HepG2 (cell line): Measurements from ENCODE around the gene GPT2. TPM values are rescaled to one million over a fixed set of nuclear protein-coding genes. Genes with fewer than 3 reads are reported as not detected.

Experiments
- AKAP8 ChIP-seq: sonication (generic); formaldehyde crosslinking; IDR thresholded peaks from 2 replicates; pipeline ENCODE4 v1.5.1; 2020; ENCODE audit warnings: mild to moderate bottlenecking, missing genetic modification reagents
- CREM ChIP-seq, 2 experiments: sonication (generic) in 1 of 2; formaldehyde crosslinking in 1 of 2; IDR thresholded peaks; 2 replicates each; pipeline versions ENCODE4 v1.4.0 to v1.6.1; 2016 to 2020; ENCODE audit warnings: antibody characterized with exemption in 1 of 2, mild to moderate bottlenecking in 1 of 2, missing genetic modification reagents in 1 of 2
- FOXO1 ChIP-seq: sonication (generic); formaldehyde crosslinking; IDR thresholded peaks from 2 replicates; pipeline ENCODE4 v1.4.0; 2020; ENCODE audit warnings: missing genetic modification reagents
- GABPA ChIP-seq, 2 experiments: IDR thresholded peaks; 2 replicates each; pipeline ENCODE4 v1.6.1; 2011 to 2016; ENCODE audit warnings: low read depth in 2 of 2, low read length in 1 of 2, missing biosample characterization in 1 of 2, missing genetic modification characterization in 1 of 2
- GRHL1 ChIP-seq: sonication (generic); formaldehyde crosslinking; conservative IDR thresholded peaks from 2 replicates; pipeline ENCODE4 v1.8.0; 2022; ENCODE audit warnings: missing genetic modification reagents
- MAFG ChIP-seq: sonication (generic); formaldehyde crosslinking; IDR thresholded peaks from 2 replicates; pipeline ENCODE4 v1.5.1; 2020; ENCODE audit warnings: mild to moderate bottlenecking, missing genetic modification reagents
- MED13 ChIP-seq: sonication (generic); formaldehyde crosslinking; IDR thresholded peaks from 2 replicates; pipeline ENCODE4 v1.5.0; 2020; ENCODE audit warnings: missing genetic modification reagents
- NCOA5 ChIP-seq: sonication (generic); formaldehyde crosslinking; IDR thresholded peaks from 2 replicates; pipeline ENCODE4 v1.4.0; 2020; ENCODE audit warnings: missing genetic modification reagents
- PCBP1 ChIP-seq: fragments of 200-400 bp; formaldehyde crosslinking; IDR thresholded peaks from 2 replicates; pipeline ENCODE4 v1.6.1; 2017; ENCODE audit warnings: mild to moderate bottlenecking, low read depth, low read length, borderline replicate concordance
- PHF5A ChIP-seq: IDR thresholded peaks from one replicate; pipeline ENCODE4 v1.6.1; 2018; ENCODE audit warnings: low read depth, missing genetic modification reagents; ENCODE audit not compliant: unreplicated experiment
- SIN3B ChIP-seq: fragments of 150-350 bp; IDR thresholded peaks from 2 replicates; pipeline ENCODE4 v1.6.1; 2014; ENCODE audit warnings: low read length
- U2AF2 ChIP-seq: fragments of 200-400 bp; formaldehyde crosslinking; IDR thresholded peaks from 2 replicates; pipeline ENCODE4 v1.6.1; 2017; ENCODE audit warnings: low read depth, mild to moderate bottlenecking, low read length
- USF2 ChIP-seq, 2 experiments: sonication (generic) in 1 of 2; formaldehyde crosslinking in 1 of 2; IDR thresholded peaks; 2 replicates each; pipeline versions ENCODE4 v1.5.1 to v1.6.1; 2011 to 2020; ENCODE audit warnings: borderline replicate concordance in 1 of 2, low read depth in 1 of 2, low read length in 1 of 2, mild to moderate bottlenecking in 1 of 2, missing genetic modification reagents in 1 of 2, moderate library complexity in 1 of 2
- ZBTB2 ChIP-seq: sonication (generic); formaldehyde crosslinking; IDR thresholded peaks from 2 replicates; pipeline ENCODE4 v1.8.0; 2022; ENCODE audit warnings: low read depth, missing genetic modification reagents
- ZFAT ChIP-seq: sonication (generic); formaldehyde crosslinking; conservative IDR thresholded peaks from 2 replicates; pipeline ENCODE4 v1.8.1; 2023; ENCODE audit warnings: missing genetic modification reagents, inconsistent platforms
- ZNF160 ChIP-seq: sonication (generic); formaldehyde crosslinking; IDR thresholded peaks from 2 replicates; pipeline ENCODE4 v1.8.0; 2022; ENCODE audit warnings: mild to moderate bottlenecking, inconsistent platforms, missing genetic modification reagents
- ZNF281 ChIP-seq: sonication (generic); formaldehyde crosslinking; IDR thresholded peaks from 2 replicates; pipeline ENCODE4 v1.4.0; 2020; ENCODE audit warnings: missing genetic modification reagents, borderline replicate concordance
- ZNF543 ChIP-seq: sonication (generic); formaldehyde crosslinking; IDR thresholded peaks from 2 replicates; pipeline ENCODE4 v1.4.0; 2020; ENCODE audit warnings: mild to moderate bottlenecking, missing genetic modification reagents
- polyA plus RNA-seq, 8 experiments: library from polyadenylated mRNA; depleted of rRNA in 3 of 8; stranded (reverse) in 7 of 8; unstranded in 1 of 8; fragments of >200 nt; fragmentation: Illumina TruSeq in 4 of 8; extraction: Trizol in 4 of 8; gene quantifications; 2 replicates each; pipeline versions ENCODE4 v1.2.1 to v1.2.3, GENCODE V29; 2011 to 2016; ENCODE audit warnings: low read depth in 4 of 8, missing spikeins in 1 of 8, mixed read lengths in 1 of 8; ENCODE audit not compliant: insufficient read depth in 1 of 8
- total RNA-seq, 5 experiments: library from RNA; depleted of rRNA; stranded (reverse); fragments of >200 nt; fragmentation: Illumina TruSeq; extraction: Trizol; gene quantifications; 2 replicates each; pipeline ENCODE4 v1.2.3, GENCODE V29; 2016; ENCODE audit warnings: low read depth in 1 of 5

Gene GPT2
- total and polyA plus RNA-seq, 2 of the 13 experiments (the other 11 are each of a cell fraction or from before 2014, with no cell fraction given): 138 to 267 TPM

GRCh38 chr16:46895399-46896313 is 11.5 kb downstream of the GPT2 start (continued):
- TF ChIP-seq AKAP8 (CRISPR knock-in tag) (peak; percentile 74; the same call in 1 of the 2 replicates), PHF5A (CRISPR knock-in tag) (peak; percentile 75), ZNF160 (CRISPR knock-in tag) (peak; percentile 68; the same call in 1 of the 2 replicates), ZNF281 (no peak; the same call in 1 of the 2 replicates), ZNF543 (CRISPR knock-in tag) (no peak; the same call in none of the 2 replicates), GRHL1 (no peak), CREM (IDR thresholded peaks at IDR 0.05) (peak; percentile 84), CREM (CRISPR knock-in tag; IDR thresholded peaks at IDR 0.05) (no peak), USF2 (IDR thresholded peaks at IDR 0.05; ENCODE audit: low read depth, low read length) (no peak), USF2 (CRISPR knock-in tag; IDR thresholded peaks at IDR 0.05; ENCODE audit: borderline replicate concordance) (peak; percentile 47; the same call in 1 of the 2 replicates), MED13 (peak; percentile 94), GABPA (IDR thresholded peaks at IDR 0.05; ENCODE audit: low read depth, low read length) (no peak), GABPA (CRISPR knock-in tag; IDR thresholded peaks at IDR 0.05; ENCODE audit: low read depth) (peak; percentile 67), SIN3B (0 out of 2 replicates have a peak, but pooled peaks have one; percentile 12), NCOA5 (CRISPR knock-in tag) (no peak), ZBTB2 (CRISPR knock-in tag) (no peak), ZFAT (no peak), PCBP1 (no peak), MAFG (CRISPR knock-in tag) (no peak), FOXO1 (CRISPR knock-in tag) (peak; percentile 99), U2AF2 (no peak)
